Left lobe of liver (tissue), 2 donors: Measurements from ENCODE around the gene JSRP1. TPM values are rescaled to one million over a fixed set of nuclear protein-coding genes. Genes with fewer than 3 reads are reported as not detected.

Experiments
- ATAC-seq: fragments of 200-7000 bp; cut with Tn5 transposase; one replicate; pipeline ENCODE4 v1.9.1; 2020; ENCODE audit warnings: mild to moderate bottlenecking, moderate library complexity
- DNase-seq: peaks from one replicate; pipeline ENCODE4 v3.0.0-alpha.2; 2020; ENCODE audit warnings: low spot score
- total RNA-seq: library from RNA; stranded (reverse); gene quantifications from one replicate; pipeline ENCODE4 v1.2.1, GENCODE V29; 2021
- donor health status: DM: no; HTN: no; CAD: no; lungs with moderate emphysema.
- donor health status: DM: no; HTN: yes; CAD: no.

Gene JSRP1, protein sequence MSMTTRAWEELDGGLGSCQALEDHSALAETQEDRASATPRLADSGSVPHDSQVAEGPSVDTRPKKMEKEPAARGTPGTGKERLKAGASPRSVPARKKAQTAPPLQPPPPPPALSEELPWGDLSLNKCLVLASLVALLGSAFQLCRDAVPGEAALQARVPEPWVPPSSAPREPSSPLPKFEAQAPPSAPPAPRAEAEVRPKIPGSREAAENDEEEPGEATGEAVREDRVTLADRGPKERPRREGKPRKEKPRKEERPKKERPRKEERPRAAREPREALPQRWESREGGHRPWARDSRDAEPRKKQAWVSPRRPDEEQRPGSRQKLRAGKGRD
- total RNA-seq, result 0.18 TPM

DNA sequence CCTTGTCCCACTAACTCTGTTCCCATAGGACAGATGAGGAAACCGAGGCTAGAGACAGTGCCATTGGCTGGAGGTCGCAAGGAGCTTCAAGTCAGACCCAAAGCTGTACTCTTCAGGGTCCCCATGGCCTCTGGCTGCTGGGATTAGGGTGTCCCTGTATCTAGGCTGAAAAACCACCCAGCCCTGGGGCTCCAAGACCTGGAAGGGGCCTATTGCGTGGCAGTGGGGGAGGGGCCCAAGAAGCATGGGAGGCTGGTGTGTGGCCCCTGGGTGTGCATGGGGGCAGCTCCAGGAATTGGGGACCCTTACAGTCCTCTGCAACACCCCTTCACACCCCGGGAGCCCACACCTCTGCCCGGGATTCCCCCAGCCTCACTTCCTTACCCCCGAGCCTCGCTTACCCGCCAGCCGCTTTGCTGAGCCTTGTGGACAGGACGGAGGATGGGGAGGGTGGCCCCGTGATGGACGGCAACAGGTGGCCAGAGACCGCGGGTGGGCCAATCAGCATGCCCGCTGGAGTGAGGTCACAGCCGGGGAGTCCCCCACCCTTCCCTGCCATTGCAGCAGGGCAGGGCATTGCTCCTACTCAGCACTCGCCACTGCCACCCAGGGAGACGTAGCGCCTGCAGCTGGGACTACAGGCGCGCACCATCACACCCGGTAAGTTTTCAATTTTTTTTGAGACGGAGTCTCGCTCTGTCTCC is at the start of gene JSRP1:
TSS of gene JSRP1 (minus strand) at position 436 of the 704 bp plus-strand sequence. CDS start 1,103 bp downstream, outside the sequence.
- no peak for DNase-seq
- no peak for ATAC-seq

DNA sequence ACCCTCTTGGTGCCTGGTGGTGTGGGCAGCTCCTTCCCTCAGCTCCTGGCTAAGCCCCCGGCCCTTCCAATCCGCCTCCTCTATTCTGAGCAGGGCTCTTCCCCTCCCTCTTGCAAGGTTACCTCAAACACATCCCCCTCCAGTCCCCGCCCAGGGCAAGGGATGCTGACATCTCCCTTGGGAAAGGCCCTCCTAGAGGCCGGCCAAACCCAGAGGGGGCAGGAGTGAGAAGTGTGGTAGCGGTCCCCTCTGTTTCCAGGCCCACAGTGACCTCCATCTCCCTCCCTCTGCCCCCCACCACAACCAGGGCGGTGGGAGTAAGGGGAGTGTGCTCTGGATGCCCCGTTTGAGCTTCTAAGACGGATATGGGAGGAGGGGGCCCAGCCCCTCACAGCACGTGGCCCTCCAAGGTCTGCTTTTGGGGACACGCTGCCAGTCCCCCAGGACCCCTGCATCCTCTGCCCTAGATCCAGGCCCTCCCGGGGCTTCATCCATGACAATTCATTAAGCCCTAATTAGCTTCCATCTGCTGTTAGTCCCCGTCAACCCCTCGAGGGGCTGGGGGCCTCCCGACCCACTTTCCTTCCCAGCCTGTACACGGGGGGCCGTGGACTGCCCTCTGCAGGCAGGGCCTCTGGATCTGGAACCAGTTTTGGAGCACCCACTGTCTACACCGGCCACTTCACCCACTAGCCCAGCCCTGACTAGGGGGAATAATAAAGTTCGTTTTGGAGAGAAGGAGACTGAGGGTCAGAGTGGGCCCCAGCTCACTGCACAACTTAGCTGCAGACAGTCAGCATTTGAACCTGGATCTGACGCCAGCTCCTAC is 49.4 kb upstream of the JSRP1 start:
- DNase-seq, result no peak
- no peak for ATAC-seq

DNA sequence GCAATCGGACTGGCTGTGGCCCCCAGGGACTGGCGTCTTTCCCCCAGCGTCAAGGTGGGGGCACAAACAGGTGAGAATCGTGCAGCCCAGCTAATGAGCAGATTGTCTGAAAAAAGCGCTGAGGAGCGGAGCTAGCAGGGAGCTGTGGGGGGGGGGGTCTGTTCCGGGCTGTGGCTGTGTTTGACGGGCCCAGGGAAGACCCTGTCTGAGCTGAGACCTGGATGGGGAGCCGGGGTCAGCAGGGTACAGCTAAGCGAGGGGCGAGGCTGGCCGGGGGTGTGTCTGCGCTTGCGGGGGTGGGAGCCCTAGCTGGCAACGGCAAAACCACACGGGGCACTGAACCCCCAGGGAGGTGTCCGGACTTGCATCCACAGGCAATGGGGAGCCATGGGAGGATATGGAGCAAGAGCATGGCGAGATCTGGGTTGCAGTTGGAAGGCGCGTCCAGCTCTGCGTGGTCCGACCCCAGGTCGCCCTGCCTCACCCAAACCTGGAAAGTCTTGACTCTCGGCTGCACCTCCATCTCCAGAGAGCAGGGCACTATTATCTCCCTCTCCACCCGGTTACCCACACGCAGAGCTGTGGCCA is 47.1 kb upstream of the JSRP1 start:
- no peak for ATAC-seq
- DNase-seq, result no peak

GRCh38 chr19:2302319-2303210 is 46.3 kb upstream of the JSRP1 start:
- ATAC-seq (peak; percentile 41), DNase-seq (no peak)

- ATAC-seq, result no peak
- no peak for DNase-seq
Measured at GRCh38 chr19:2300533-2300932, 44.3 kb upstream of the JSRP1 start.

GRCh38 chr19:2296141-2296540 is 39.9 kb upstream of the JSRP1 start:
- no peak for ATAC-seq

DNA sequence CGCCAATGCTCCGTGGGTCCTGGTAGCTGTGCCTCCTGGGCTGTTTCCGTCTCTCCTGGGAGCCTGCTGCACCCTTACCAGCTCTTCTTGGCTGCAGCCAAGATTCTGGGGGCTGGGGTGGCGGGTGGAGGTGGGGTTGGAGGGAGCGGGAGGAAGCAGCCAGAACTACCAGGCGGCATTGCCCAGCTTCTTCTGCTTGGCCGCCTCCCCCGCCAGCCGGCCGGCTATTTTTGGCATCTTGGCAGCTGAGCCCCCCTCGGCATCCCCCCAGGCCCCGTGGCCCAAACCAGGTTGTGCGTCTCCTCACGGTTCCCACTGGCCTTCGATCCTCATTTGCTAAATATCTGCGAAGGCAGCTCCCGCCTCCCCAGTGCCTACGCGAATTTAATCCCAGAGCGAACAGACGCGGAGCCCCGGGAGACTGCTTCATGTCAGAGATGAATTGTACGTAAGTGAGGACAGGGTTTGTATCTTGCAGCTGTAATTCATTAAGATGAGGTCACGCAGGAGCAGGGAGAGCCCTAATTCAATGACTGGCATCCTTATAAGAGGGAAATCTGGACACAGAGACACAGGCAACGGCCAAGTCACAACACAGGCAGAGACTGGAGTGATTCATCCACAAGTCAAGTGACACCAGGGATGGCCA is 38.6 kb upstream of the JSRP1 start:
- DNase-seq (no peak), ATAC-seq (no peak)

More at GRCh38 chr19:2296141-2296540, 39.9 kb upstream of the JSRP1 start:
- DNase-seq, result no peak

DNA sequence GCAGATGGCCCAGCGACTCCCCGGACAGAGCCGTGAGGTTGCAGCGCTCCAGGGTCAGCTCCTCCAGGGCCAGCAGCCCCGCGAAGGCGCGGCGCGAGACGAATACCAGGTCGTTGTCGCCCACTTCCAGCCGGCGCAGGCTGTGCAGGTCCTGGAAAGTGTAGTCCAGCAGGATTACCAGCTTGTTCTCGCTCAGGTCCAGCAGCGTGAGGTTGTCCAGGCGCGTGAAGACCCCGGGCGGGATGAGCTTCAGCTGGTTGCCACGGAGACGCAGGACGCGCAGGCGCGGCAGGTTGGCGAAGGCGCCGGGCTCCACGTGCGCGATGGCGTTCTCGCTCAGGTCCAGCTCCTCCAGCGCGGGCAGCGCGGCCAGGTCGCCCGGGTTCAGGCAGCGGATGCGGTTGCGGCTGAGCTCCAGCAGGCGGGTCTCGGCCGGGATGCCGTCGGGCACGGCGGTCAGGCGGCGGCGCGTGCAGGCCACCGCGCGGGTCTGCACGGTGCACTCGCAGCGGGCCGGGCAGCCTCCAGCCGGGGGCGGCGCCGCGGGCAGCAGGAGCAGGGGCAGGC is 35.1 kb upstream of the JSRP1 start:
- DNase-seq (no peak), ATAC-seq (peak; percentile 8)

DNA sequence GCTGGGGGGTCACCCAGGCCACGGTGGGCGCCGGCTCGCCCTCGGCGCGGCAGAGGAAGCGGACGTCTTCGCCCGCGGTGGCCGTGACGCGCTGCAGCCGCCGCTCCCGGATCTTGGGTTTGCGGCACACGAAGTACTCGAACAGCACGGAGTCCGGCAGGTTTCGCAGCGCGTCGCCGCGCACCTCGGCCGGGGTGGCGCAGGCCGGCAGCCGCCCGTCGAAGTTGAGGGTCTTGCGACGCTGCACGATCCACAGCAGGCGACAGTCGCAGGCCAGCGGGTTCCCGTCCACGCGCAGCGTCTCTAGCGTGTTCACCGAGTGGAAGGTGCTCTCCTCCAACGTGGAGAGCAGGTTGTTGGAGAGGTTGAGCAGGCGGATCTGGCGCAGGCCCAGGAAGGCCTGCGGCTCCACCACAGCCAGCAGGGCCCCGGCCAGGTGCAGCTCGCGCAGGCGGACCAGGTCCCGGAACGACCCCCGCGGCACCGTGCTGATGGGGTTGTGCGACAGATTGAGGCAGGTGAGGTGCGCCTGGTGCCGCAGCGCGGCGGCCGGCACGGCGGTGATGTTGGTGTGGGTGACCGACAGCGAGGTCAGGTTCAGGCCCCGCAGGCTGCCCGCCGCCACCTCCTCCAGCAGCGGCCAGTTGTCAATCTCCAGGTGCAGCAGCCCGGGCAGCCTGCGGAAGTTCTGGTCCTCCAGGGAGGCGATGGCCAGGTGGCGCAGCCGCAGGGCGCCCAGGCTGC is 34.4 kb upstream of the JSRP1 start:
- DNase-seq (no peak), ATAC-seq (peak; percentile 12)

- DNase-seq (no peak), ATAC-seq (peak; percentile 17)
Measured at GRCh38 chr19:2289714-2290435, 33.7 kb upstream of the JSRP1 start.

DNA sequence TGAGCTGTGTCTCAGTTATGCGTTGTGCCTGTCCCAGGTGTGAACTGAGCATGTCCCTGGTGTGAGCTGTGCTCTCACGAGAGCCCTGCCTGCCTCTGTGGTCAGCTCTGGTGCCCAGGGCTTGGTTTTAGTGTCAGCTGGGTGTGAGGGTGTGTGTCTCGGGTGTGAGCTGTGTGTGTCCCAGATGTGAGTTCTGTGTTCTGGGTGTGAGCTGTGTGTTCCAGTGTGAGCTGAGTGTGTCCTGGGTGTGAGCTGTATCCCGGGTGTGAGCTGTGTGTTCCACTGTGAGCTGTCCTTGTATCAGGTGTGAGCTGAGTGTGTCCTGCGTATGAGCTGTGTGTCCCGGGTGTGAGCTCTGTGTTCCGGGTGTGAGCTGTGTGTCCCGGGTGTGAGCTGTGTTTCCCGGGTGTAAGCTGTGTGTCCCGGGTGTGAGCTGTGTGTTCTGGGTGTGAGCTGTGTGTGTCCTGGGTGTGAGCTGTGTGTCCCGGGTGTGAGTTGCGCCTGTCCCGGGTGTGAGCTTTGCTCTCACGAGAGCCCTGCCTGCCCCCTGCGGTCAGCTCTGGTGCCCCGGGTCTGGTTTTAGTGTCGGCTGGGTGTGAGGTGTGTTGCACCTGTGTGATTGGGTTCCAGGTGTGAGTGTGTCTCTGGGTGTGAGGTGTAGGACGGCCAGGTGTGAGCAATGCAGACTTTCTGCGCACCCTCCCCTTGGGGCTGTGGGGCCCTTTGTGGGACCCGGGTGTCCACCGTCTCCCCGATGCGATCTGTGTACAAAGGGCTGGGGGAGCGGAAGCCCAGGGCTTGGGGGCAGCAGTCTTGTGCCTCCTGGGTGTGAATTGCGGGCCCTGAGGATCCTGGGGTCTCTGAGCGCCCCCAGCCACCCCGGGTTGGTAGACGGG is 32.8 kb upstream of the JSRP1 start:
- DNase-seq (no peak), ATAC-seq (no peak)

DNA sequence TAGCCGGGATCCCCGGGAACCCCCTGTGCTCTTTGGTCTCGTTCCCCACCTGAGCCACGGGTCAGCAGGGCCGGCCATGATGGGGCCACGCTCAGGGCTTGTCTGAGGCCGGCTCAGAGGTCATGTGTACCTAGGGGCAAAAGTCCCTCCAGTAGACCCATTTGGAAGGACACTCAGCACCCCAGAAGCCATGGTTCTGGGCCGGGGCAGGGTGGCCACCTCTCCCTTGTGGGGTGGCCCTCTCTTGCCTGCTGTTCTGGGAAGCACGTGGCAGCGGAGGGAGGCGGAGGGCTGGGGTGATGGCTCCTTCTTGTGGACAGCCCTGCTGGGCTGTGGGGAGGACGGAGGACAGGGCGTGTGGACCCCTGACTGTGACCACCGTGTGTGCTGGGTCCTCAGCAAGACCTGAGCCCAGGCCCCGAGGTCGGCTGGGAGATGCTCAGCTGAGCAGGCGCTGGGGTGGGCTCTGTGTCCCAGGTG is 32.2 kb upstream of the JSRP1 start:
- DNase-seq (no peak), ATAC-seq (no peak)

DNA sequence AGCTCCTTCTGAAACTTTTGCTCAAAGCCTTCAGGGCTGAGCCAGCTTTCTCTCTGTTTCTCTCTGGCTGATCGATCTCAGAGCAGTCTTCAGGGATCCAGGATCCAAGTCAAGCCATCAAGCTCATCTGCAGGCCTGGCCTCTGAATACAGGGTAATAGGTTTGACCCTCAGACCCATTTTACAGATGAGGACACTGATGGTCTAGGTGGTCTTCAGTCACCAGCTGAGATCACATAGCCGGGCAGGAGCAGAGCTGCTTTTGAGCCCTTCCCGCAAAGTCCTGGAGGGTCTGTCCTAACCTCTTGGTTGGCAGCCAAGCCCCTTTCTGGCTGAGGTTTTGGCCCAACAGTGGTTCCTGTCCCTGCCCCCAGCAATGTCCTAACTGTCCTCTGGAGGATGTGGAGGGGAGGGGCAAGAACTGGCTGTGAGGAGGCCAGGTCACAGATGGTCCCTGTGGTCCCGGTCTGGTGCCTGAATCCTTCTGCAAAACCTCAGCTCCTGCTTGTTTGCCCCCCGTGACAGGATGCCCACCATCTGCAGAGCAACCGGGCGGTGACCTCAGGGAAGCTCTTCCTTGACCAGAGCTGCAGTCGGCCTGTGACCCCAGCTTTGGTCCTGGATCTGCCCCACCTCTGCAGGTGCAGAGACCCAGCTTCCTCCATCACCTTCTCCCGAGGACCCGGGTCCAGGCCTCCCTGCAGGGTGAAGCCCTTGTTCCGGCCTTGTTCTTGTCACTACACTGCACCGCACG is 31.5 kb upstream of the JSRP1 start:
- no peak for DNase-seq
- no peak for ATAC-seq

DNA sequence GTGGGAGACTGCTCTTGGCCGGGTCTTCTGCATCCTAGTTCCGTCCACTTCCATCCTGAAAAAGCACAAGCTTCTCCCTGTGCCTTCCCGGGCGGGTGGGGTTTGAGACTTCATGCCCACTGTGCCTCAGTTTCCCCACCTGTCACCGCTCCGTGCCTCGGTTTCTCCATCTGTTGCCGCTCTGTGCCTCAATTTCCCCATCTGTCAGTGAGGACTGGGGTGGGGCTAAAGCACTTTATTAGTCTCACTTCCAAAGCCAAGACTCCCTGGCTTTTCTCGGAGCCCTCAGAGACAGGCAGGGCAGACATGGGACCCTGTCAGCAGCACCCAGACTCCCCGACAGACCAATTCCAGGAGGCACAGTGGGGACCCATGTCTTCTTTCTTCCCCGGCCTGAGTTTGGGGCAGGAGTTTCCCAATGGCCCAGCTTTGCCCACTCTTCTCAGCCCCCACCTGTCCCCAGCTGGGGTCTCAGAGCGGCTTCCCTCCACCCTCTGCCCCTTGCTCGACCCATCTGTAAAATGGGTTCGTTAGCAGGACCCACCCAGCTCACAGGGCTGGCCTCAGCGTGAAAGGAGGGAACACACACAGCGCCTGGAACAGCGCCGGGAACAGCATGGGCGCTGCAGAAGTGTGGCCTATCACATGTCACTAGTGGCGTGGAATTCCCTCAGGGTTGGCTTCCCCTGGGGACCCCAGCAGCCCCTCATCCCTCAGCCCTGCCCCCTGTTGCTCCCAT is 30.4 kb upstream of the JSRP1 start:
- ATAC-seq, result no peak
- no peak for DNase-seq

DNA sequence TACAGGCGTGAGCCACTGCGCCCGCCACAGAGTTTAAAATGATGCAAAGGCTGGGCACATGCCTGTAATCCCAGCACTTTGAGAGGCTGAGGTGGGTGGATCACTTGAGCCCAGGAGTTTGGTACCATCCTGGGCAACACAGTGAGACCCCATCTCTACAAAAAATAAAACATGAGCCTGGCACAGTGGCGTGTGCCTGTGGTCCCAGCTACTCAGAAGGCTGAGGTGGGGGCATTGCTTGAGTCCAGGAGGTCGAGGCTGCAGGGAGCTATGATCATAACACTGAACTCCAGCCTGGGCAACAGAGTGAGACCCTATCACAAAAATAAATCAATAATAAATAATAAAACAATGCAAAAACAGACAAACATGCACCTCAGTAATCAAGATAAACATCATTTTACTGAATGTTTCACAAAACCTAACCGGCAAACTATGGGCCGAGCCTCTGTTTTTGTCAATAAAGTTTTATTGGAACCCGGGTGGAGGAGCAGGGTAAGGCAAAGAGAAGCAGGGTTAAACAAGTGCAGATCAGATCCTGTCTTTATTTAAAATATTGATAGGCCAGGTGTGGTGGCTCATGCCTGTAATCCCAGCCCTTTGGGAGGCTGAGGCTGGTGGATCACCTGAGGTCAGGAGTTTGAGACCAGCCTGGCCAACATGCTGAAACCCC is 27.8 kb upstream of the JSRP1 start:
- DNase-seq (no peak), ATAC-seq (no peak)
